ENCODE data around the gene BRINP1. TPM values are rescaled to one million over a fixed set of nuclear protein-coding genes. Genes with fewer than 3 reads are reported as not detected.

BRINP1 gene
- total RNA-seq, 1 experiment from 2014 or later, result 14.0 TPM

DNA sequence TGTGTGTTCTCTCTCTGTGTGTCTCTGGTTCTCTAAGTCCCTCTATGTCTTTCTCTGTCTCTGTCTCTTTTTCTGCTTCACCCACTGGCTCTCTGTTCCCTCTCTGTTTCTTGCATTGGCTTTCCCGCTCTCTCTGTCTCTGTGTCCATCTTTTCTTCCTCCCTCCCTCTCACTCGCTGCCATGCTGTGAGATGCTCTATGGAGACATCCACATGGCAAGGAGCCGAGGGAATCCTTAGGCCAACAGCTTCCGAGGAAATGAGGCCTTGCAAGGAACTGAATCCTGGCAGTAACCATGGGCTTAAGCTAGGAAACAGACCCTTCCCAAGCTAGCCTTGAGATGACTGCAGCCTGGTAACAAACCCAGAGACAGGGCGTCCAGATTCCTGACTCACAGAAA is 117.3 kb downstream of the BRINP1 start:
- Histone ChIP-seq H2BK5ac (ENCODE audit: insufficient read length, low read length) (no peak overlapping the region), H4K5ac (ENCODE audit: insufficient read length, low read depth, low read length) (no peak overlapping the region), H3K79me2 (ENCODE audit: insufficient read depth, low read length) (no peaks in the 10 kb centered on the region), H3K18ac (ENCODE audit: insufficient read length, low read depth, low read length) (no peak overlapping the region), H2AFZ (ENCODE audit: low read length) (no peak overlapping the region), H3K56ac (ENCODE audit: insufficient read length, low read depth, low read length) (no peak overlapping the region), H3K4me2 (ENCODE audit: insufficient read depth, insufficient read length, low read length) (no peak overlapping the region), H3K9ac (ENCODE audit: extremely low read depth, insufficient read length, low read length) (no peak overlapping the region), H2BK12ac (ENCODE audit: insufficient read length, low read depth, low read length) (no peak overlapping the region), H2BK20ac (ENCODE audit: low read depth, low read length, poor library complexity, severe bottlenecking) (no peak overlapping the region), H4K8ac (replicated peaks; ENCODE audit: insufficient read length, low read depth, low read length) (no peak overlapping the region), H3T11ph (ENCODE audit: low read length) (no peak overlapping the region), H3K4ac (ENCODE audit: low read depth, low read length) (no peak overlapping the region), H3K79me1 (ENCODE audit: insufficient read depth, low read depth, low read length, poor library complexity, severe bottlenecking) (no peaks in the 10 kb centered on the region), H3K23ac (ENCODE audit: insufficient read length, low read depth, low read length) (no peak overlapping the region), H4K91ac (ENCODE audit: insufficient read length, low read depth, low read length) (no peak overlapping the region), H2BK15ac (ENCODE audit: low read depth, low read length) (no peak overlapping the region), H4K20me1 (ENCODE audit: control insufficient read depth, insufficient read depth, insufficient read length) (no peaks in the 10 kb centered on the region), H2BK120ac (ENCODE audit: low read depth, low read length, poor library complexity, severe bottlenecking) (no peak overlapping the region), H3K27me3 (ENCODE audit: insufficient read depth, low read length) (no peaks in the 10 kb centered on the region), H3K23me2 (ENCODE audit: insufficient read length, low read depth, low read length, poor library complexity, severe bottlenecking) (no peaks in the 10 kb centered on the region), H3K9me3 (ENCODE audit: control insufficient read depth, low read depth, low read length) (no peaks in the 10 kb centered on the region), H2AK5ac (ENCODE audit: insufficient read length, low read length) (no peak overlapping the region), H3K27ac (ENCODE audit: insufficient read length, low read depth, low read length) (no peak overlapping the region), H3K4me1 (ENCODE audit: insufficient read depth, low read length) (no peaks in the 10 kb centered on the region), H3K14ac (ENCODE audit: insufficient read depth, low read length) (no peak overlapping the region)
- Mint-ChIP-seq H3K27ac (no peak overlapping the region), H3K36me3 (ENCODE audit: insufficient read depth in 1 of 3, low read depth in 3 of 3) (peaks cover 0 to 5% (median 3%) of the 10 kb centered on the region in 3 experiments; a peak in 3 of 7 replicates), H3K4me3 (no peak overlapping the region), H3K4me1 (peaks cover 3 to 5% of the 10 kb centered on the region in 2 experiments), H3K27me3 (ENCODE audit: low read depth) (no peaks in the 10 kb centered on the region), H3K9me3 (no peaks in the 10 kb centered on the region)
- TF ChIP-seq, protein P1, sequence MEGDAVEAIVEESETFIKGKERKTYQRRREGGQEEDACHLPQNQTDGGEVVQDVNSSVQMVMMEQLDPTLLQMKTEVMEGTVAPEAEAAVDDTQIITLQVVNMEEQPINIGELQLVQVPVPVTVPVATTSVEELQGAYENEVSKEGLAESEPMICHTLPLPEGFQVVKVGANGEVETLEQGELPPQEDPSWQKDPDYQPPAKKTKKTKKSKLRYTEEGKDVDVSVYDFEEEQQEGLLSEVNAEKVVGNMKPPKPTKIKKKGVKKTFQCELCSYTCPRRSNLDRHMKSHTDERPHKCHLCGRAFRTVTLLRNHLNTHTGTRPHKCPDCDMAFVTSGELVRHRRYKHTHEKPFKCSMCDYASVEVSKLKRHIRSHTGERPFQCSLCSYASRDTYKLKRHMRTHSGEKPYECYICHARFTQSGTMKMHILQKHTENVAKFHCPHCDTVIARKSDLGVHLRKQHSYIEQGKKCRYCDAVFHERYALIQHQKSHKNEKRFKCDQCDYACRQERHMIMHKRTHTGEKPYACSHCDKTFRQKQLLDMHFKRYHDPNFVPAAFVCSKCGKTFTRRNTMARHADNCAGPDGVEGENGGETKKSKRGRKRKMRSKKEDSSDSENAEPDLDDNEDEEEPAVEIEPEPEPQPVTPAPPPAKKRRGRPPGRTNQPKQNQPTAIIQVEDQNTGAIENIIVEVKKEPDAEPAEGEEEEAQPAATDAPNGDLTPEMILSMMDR (conservative IDR thresholded peaks at IDR 0.05), result no peak
- no CpG with 5 or more reads among the region's 5 CpGs for WGBS (ENCODE audit: extremely low coverage, insufficient read length, low lambda C conversion rate)
- no peak for DNase-seq

All from H9 (cell line).